Measurements from ENCODE around the gene SVOPL. TPM values are rescaled to one million over a fixed set of nuclear protein-coding genes. Genes with fewer than 3 reads are reported as not detected.

SVOPL gene
- total and polyA plus RNA-seq, 5 donors: not detected

DNA sequence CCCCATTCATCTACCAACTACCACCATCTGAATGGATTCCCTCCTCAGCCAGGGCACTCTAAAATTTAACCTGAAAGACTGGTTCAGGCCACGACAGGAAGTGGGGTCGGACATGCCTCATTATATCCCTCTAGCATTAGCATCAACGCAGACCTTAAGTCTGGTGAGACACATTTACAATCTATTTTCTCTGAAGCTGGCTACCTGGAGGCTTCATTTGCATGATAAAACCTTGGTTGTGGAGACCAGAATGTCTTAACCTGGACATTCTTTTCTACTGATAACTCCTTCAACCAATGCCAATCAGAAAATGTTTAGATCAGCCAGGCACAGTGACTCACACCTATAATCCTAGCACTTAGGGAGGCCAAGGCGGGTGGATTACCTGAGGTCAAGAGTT, 42.3 kb downstream of the SVOPL start:
- intact Hi-C loops (cut with DNase I): no loop called here
- no peak overlapping the region for H3K4me3 ChIP-seq (ENCODE audit: low read length)
- H3K27ac ChIP-seq (ENCODE audit: low read length): no peak overlapping the region
- WGBS: 88% methylated on average over 4 of the region's 4 CpGs
- DNase-seq: no peak
- no peaks in the 10 kb centered on the region for H3K27me3 ChIP-seq (ENCODE audit: control insufficient read depth, insufficient read depth)
- no peaks in the 10 kb centered on the region for H3K4me1 ChIP-seq (ENCODE audit: control insufficient read depth, insufficient read depth, low read length)
- no peaks in the 10 kb centered on the region for H3K9me3 ChIP-seq (ENCODE audit: control insufficient read depth, low read length)
- ATAC-seq: no peak

DNA sequence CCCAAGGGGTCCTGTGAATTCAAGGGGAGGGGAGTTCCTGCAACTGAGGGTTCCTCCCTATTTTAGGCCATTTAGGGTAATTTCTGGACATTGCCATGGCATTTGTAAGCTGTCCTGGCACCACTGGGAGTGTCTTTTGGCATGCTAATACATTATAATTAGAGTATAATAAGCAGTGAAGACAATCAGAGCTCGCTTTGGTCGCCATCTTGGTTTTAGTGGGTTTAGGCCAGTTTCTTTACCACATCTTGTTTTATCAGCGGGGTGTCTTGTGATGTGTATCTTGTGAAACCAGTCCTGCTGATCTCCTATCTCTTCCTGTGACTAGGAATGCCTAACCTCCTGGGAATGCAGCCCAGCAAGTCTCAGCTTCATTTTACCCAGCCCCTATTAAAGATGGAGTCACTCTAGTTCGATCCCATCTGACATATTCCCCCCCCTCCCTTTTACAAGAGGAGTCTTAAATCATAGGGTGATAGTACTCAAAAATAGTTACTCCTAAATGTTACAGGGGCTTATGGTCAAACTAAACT, 43.2 kb downstream of the SVOPL start:
- Histone ChIP-seq H3K4me1 (ENCODE audit: control insufficient read depth, insufficient read depth, low read length) (no peaks in the 10 kb centered on the region), H3K4me3 (ENCODE audit: low read length) (no peak overlapping the region), H3K27me3 (ENCODE audit: control insufficient read depth, insufficient read depth) (no peaks in the 10 kb centered on the region), H3K9me3 (ENCODE audit: control insufficient read depth, low read length) (no peaks in the 10 kb centered on the region), H3K27ac (ENCODE audit: low read length) (no peak overlapping the region)
- 94% methylated on average over 4 of the region's 4 CpGs for WGBS
- intact Hi-C loops (cut with DNase I): no loop called here
- ATAC-seq: no peak
- DNase-seq: no peak

DNA sequence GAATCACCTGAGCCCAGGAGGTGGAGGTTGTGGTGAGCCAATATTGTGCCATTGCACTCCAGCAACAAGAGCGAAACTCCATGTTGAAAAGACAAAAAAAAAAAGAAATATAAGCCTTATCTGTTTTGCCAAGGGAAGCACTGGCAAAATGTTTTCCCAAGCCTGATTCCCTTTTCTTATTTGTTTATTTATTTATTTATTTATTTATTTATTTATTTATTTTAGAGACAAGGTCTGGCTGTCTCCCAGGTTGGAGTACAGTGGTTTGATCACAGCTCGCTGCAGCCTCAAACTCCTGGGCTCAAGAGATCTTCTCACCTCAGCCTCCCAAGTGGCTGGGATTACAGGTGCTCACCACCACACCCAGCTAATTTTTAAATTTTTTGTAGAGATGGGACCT, 44.2 kb downstream of the SVOPL start:
- intact Hi-C loops (cut with DNase I): no loop called here

DNA sequence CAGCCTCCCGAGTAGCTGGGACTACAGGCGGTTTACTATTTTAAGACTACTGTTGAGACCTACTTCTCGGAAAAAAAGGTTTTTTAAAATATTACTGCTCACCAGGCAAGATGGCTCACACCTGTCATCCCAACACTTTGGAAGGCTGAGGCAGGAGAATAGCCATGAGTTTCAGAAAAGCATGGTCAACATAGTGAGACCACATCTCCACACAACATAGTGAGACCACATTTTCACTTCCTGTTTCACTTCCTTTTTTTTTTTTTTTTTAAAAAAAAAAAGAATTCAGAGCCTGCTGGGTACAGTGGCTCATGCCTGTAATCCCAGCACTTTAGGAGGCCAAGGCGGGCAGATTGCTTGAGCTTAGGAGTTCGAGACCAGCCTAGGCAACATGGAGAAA, 46.5 kb downstream of the SVOPL start:
- intact Hi-C loops (cut with DNase I): no loop called here
- no peak for ATAC-seq

More for the DNA sequence above, 44.2 kb downstream of the SVOPL start:
- Histone ChIP-seq H3K4me1 (ENCODE audit: control insufficient read depth, insufficient read depth, low read length) (no peaks in the 10 kb centered on the region), H3K9me3 (ENCODE audit: control insufficient read depth, low read length) (no peaks in the 10 kb centered on the region), H3K27me3 (ENCODE audit: control insufficient read depth, insufficient read depth) (no peaks in the 10 kb centered on the region), H3K4me3 (ENCODE audit: low read length) (no peak overlapping the region), H3K27ac (ENCODE audit: low read length) (no peak overlapping the region)
- 94% methylated on average over 2 of the region's 2 CpGs for WGBS
- DNase-seq (no peak), ATAC-seq (no peak)

DNA sequence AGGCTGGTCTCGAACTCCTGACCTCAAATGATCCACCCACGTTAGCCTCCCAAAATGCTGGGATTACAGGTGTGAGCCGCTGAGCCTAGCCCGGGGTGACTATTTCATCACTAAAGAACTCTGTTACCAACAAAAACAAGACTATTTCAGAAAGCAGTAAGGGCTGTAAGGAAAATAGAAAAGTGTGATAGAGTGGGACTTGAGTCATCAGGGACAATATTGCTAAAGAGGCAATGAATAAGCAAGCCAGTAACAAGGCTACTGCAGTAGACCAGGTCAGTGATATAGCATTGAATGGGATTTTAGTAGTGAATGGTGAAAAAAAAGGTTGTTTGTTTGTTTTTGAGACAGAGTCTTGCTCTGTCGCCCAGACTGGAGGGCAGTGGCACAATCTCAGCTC, 51.7 kb downstream of the SVOPL start:
- H3K4me1 ChIP-seq (ENCODE audit: control insufficient read depth, insufficient read depth, low read length): no peaks in the 10 kb centered on the region
- ATAC-seq (no peak), DNase-seq (no peak)
- H3K4me3 ChIP-seq (ENCODE audit: low read length): no peak overlapping the region
- intact Hi-C loops (cut with DNase I): no loop called here
- no peaks in the 10 kb centered on the region for H3K9me3 ChIP-seq (ENCODE audit: control insufficient read depth, low read length)
- no peak overlapping the region for H3K27ac ChIP-seq (ENCODE audit: low read length)
- no peaks in the 10 kb centered on the region for H3K27me3 ChIP-seq (ENCODE audit: control insufficient read depth, insufficient read depth)
- 89% methylated on average over 5 of the region's 5 CpGs for WGBS

More for the DNA sequence above, 46.5 kb downstream of the SVOPL start:
- DNase-seq: no peak
- Histone ChIP-seq H3K4me3 (ENCODE audit: low read length) (no peak overlapping the region), H3K27me3 (ENCODE audit: control insufficient read depth, insufficient read depth) (no peaks in the 10 kb centered on the region), H3K4me1 (ENCODE audit: control insufficient read depth, insufficient read depth, low read length) (no peaks in the 10 kb centered on the region), H3K27ac (ENCODE audit: low read length) (no peak overlapping the region), H3K9me3 (ENCODE audit: control insufficient read depth, low read length) (no peaks in the 10 kb centered on the region)
- WGBS: 92% methylated on average over 5 of the region's 5 CpGs

DNA sequence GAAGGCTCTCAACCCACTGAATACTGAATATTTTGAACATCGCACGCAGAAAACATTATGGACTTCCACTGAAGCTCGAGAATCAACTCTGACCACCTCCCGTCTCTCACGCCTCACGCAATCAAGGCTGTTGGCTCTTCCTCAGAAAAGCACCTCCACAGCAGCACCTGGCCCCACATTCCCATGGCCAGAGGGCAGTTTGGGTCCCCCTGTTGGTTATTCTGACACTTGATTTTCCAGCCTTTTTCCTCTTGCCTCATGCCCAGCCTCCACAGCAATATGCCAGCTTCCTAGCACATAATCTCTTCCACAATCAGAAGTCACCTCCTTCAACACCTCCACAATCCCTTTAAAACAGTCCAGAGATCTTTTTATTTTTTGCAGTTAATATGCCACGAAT, 55.9 kb downstream of the SVOPL start:
- intact Hi-C loops (cut with DNase I): no loop called here
- ATAC-seq (no peak), DNase-seq (no peak)
- H3K27me3 ChIP-seq (ENCODE audit: control insufficient read depth, insufficient read depth): no peaks in the 10 kb centered on the region
- no peak overlapping the region for H3K27ac ChIP-seq (ENCODE audit: low read length)
- WGBS: 85% methylated on average over 7 of the region's 7 CpGs
- no peaks in the 10 kb centered on the region for H3K4me1 ChIP-seq (ENCODE audit: control insufficient read depth, insufficient read depth, low read length)
- no peak overlapping the region for H3K4me3 ChIP-seq (ENCODE audit: low read length)
- H3K9me3 ChIP-seq (ENCODE audit: control insufficient read depth, low read length): no peaks in the 10 kb centered on the region

DNA sequence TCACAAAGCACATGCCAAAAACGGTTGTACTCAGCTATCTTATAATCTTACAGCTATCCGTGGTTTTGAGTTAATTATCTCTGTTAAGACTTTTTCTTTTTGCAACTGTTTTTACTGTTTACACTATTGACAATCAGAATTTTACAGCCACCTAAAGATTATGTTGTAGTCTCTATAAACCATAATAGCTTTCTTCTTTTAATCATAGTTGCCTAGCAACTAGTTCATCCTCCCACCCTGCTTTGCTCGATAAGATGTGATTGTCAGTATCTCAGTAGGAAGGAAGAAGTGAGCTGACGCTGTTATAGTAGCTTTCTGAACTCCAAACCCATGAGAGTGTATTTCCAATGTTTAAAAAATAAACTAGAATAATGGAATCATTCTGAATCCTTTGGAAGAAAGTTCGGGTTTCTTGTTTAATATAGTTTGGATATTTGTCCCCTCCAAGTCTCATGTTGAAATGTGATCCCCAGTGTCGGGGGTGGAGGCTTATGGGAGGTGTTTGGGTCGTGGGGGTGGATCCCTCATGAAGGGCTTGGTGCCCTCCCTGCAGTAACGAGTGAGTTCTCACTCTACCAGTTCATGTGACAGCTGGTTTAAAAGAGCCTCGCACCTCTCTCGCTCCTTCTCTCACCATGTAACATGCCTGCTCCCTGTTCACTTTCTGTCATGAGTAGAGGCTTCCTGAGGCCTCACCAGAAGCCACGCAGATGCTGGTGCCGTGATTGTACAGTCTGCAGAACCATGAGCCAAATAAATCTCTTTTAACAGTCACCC, 68.1 kb downstream of the SVOPL start:
- no peaks in the 10 kb centered on the region for H3K27me3 ChIP-seq (ENCODE audit: control insufficient read depth, insufficient read depth)
- 50% methylated on average over 12 of the region's 12 CpGs for WGBS
- intact Hi-C loops (cut with DNase I): no loop called here
- no peak overlapping the region for H3K27ac ChIP-seq (ENCODE audit: low read length)
- ATAC-seq (no peak), DNase-seq (no peak)
- H3K4me3 ChIP-seq (ENCODE audit: low read length): no peak overlapping the region
- H3K4me1 ChIP-seq (ENCODE audit: control insufficient read depth, insufficient read depth, low read length): no peaks in the 10 kb centered on the region
- no peaks in the 10 kb centered on the region for H3K9me3 ChIP-seq (ENCODE audit: control insufficient read depth, low read length)

DNA sequence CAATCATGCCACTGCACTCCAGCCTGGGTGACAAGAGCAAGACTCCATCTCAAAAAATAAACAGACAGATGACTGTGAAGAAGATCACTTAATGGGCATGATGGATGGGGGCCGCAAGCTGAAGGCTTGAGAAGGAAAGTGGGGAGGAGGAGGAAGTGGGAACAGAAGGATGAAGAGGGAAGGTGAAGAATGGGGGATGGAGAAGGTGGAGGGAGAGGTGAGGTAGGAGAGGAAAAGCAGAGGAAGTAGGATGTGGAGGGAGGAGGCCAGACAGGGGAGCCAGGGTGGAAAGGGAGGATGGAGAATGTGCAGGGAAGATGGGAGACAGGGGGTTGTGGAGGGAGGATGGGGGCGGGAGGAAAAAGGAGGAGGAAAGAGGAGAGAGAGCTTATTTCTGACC, 68.8 kb downstream of the SVOPL start:
- intact Hi-C loops (cut with DNase I): no loop called here
- Histone ChIP-seq H3K27me3 (ENCODE audit: control insufficient read depth, insufficient read depth) (no peaks in the 10 kb centered on the region), H3K4me3 (ENCODE audit: low read length) (no peak overlapping the region), H3K9me3 (ENCODE audit: control insufficient read depth, low read length) (no peaks in the 10 kb centered on the region), H3K27ac (ENCODE audit: low read length) (no peak overlapping the region), H3K4me1 (ENCODE audit: control insufficient read depth, insufficient read depth, low read length) (no peaks in the 10 kb centered on the region)
- DNase-seq (no peak), ATAC-seq (no peak)
- 72% methylated on average over 2 of the region's 2 CpGs for WGBS

DNA sequence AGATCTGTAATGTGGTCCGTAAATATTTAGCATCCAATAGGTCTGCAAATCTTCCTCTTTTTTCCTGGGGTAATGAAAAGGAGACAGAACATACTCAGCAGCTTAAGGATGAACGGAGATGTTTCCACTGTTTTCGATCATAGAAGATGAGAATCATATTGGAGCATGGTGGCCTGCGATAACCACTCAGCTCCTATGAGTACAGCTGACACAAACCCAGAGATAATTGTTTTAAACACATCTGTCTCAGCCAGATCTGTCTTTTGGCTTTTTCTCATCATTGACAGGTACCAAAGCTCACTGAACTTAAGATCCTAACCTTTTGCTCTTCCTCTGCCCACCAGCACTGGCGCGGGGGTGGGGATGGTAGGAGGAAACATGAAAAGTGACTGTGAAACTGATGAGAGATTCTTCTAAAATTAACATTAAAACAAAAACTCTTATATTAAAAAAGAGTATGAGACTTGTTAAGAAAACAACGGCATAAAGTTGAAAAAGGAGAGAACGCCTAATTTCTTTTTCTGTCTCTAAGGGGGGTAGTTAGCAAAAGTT, 71.0 kb downstream of the SVOPL start:
- H3K27me3 ChIP-seq (ENCODE audit: control insufficient read depth, insufficient read depth): no peaks in the 10 kb centered on the region
- no peaks in the 10 kb centered on the region for H3K4me1 ChIP-seq (ENCODE audit: control insufficient read depth, insufficient read depth, low read length)
- WGBS: 93% methylated on average over 8 of the region's 8 CpGs
- H3K9me3 ChIP-seq (ENCODE audit: control insufficient read depth, low read length): no peaks in the 10 kb centered on the region
- intact Hi-C loops (cut with DNase I): no loop called here
- no peak for ATAC-seq
- no peak overlapping the region for H3K27ac ChIP-seq (ENCODE audit: low read length)
- H3K4me3 ChIP-seq (ENCODE audit: low read length): no peak overlapping the region
- no peak for DNase-seq

DNA sequence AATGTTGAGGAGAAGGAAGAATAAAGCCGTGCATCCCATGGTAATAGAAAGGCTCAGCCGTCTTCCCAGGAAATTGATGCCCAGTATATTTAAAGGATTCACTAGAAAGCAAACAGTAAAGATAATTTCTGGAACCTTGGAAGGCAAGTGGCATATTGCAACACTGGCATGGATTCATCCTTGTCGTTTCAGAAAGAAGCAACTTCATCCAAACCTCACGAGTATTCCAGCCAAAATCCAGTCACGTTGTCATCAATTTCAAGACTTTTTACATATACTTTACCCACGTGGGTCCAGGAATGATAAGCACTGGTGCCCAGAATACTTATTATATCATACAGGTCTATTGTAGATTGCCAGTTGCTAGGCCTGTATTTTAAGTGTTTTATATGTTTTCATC, 73.8 kb downstream of the SVOPL start:
- Histone ChIP-seq H3K9me3 (ENCODE audit: control insufficient read depth, low read length) (no peaks in the 10 kb centered on the region), H3K27me3 (ENCODE audit: control insufficient read depth, insufficient read depth) (no peaks in the 10 kb centered on the region), H3K4me3 (ENCODE audit: low read length) (no peak overlapping the region), H3K4me1 (ENCODE audit: control insufficient read depth, insufficient read depth, low read length) (no peaks in the 10 kb centered on the region), H3K27ac (ENCODE audit: low read length) (no peak overlapping the region)
- WGBS: 70% methylated on average over 6 of the region's 6 CpGs
- intact Hi-C loops (cut with DNase I): no loop called here
- DNase-seq (no peak), ATAC-seq (no peak)

DNA sequence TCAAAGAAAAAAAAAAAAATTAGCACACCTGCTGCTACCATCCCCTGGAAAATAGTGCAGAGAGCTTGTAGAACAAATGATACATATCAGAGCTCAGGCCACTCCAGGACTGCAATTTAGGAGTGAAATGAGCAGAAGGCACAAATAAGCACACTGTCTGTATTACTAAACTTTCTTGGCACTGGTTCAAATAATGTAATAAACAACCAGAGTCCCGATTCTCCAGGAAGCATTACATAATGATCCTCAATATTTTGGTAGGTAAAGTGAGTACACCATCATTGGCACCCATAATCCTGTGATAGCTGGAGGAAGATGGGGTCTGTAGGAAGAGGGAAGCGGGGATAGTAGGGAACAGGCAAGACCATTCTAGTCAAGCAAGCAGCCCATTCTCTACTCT, 74.3 kb downstream of the SVOPL start:
- Histone ChIP-seq H3K9me3 (ENCODE audit: control insufficient read depth, low read length) (no peaks in the 10 kb centered on the region), H3K27ac (ENCODE audit: low read length) (no peak overlapping the region), H3K4me3 (ENCODE audit: low read length) (no peak overlapping the region), H3K4me1 (ENCODE audit: control insufficient read depth, insufficient read depth, low read length) (no peaks in the 10 kb centered on the region), H3K27me3 (ENCODE audit: control insufficient read depth, insufficient read depth) (no peaks in the 10 kb centered on the region)
- DNase-seq: no peak
- intact Hi-C loops (cut with DNase I): no loop called here
- WGBS: 64% methylated on average over 2 of the region's 2 CpGs
- no peak for ATAC-seq
